ENCODE measurements around the gene ALKBH7.

DNA sequence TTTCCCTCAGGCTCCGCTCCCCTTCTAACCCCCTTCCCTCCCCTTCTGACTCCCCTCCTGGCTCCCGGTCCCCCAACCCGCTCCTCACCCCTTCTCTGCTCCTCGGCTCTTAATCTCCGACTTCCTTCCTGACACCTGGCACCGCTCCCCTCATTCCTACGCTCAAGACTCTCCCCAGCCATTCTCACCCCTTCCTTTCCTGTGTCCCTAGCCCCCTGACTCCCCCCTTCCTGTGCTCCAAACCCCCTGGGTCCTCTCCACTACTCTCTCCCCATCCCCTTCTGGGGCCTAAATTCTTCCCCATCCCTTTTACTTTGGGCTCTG lies 10.6 kb upstream of the ALKBH7 start:
- TF ChIP-seq, protein P1, sequence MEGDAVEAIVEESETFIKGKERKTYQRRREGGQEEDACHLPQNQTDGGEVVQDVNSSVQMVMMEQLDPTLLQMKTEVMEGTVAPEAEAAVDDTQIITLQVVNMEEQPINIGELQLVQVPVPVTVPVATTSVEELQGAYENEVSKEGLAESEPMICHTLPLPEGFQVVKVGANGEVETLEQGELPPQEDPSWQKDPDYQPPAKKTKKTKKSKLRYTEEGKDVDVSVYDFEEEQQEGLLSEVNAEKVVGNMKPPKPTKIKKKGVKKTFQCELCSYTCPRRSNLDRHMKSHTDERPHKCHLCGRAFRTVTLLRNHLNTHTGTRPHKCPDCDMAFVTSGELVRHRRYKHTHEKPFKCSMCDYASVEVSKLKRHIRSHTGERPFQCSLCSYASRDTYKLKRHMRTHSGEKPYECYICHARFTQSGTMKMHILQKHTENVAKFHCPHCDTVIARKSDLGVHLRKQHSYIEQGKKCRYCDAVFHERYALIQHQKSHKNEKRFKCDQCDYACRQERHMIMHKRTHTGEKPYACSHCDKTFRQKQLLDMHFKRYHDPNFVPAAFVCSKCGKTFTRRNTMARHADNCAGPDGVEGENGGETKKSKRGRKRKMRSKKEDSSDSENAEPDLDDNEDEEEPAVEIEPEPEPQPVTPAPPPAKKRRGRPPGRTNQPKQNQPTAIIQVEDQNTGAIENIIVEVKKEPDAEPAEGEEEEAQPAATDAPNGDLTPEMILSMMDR (IDR thresholded peaks at IDR 0.05), result no peak
- TF ChIP-seq POLR2A (IDR thresholded peaks at IDR 0.05; ENCODE audit: low read depth), result no peak
